Gastrocnemius medialis (tissue), 4 donors: Measurements from ENCODE around the gene PARP1. TPM values are rescaled to one million over a fixed set of nuclear protein-coding genes. Genes with fewer than 3 reads are reported as not detected.

Experiments used
- ATAC-seq, 2 donors: fragments of 150-250 bp; one replicate each; pipeline ENCODE4 v1.9.1; 2016
- DNase-seq, 2 donors: peaks; one replicate each; pipeline ENCODE4 v3.0.0-alpha.2; 2019
- H3K27ac ChIP-seq, 4 donors: fragments of 200-600 bp; sonication (generic); 1 replicate in 1 of 4; 2 replicates in 3 of 4; pipeline ENCODE4 v1.5.1; 2016 to 2018; ENCODE audit warnings: mild to moderate bottlenecking in 2 of 4, moderate library complexity in 1 of 4
- H3K27me3 ChIP-seq, 3 donors: fragments of 200-600 bp; sonication (generic) in 2 of 3; 1 replicate in 1 of 3; 2 replicates in 2 of 3; pipeline versions ENCODE4 v1.5.1 to v1.6.0; 2016 to 2019; ENCODE audit warnings: mild to moderate bottlenecking in 1 of 3, moderate library complexity in 1 of 3
- H3K36me3 ChIP-seq, 2 donors: fragments of 200-600 bp; sonication (generic) in 1 of 2; one replicate each; pipeline ENCODE4 v1.5.1; 2017 to 2018
- H3K4me1 ChIP-seq, 2 donors: fragments of 200-600 bp; sonication (generic) in 1 of 2; one replicate each; pipeline ENCODE4 v1.5.1; 2016 to 2017; ENCODE audit warnings: mild to moderate bottlenecking in 2 of 2
- H3K4me3 ChIP-seq, 4 donors: fragments of 200-600 bp; sonication (generic) in 3 of 4; 1 replicate in 1 of 4; 2 replicates in 3 of 4; pipeline ENCODE4 v1.5.1; 2016 to 2019; ENCODE audit warnings: mild to moderate bottlenecking in 2 of 4
- H3K9me3 ChIP-seq, 3 donors: fragments of 200-600 bp; sonication (generic) in 2 of 3; 1 replicate in 1 of 3; 2 replicates in 2 of 3; pipeline ENCODE4 v1.5.1; 2016 to 2019
- CTCF ChIP-seq, 5 experiments: fragments of 450-650 bp in 3 of 5; fragments of 200-600 bp in 2 of 5; sonication (generic) in 2 of 5; IDR thresholded peaks in 4 of 5; conservative IDR thresholded peaks in 1 of 5; 1 replicate in 4 of 5; 2 replicates in 1 of 5; pipeline ENCODE4 v1.5.1; 2016 to 2019; ENCODE audit warnings: antibody characterized with exemption in 5 of 5, mild to moderate bottlenecking in 3 of 5, moderate library complexity in 3 of 5
- POLR2A ChIP-seq, 2 donors: fragments of 450-650 bp; IDR thresholded peaks; one replicate each; pipeline ENCODE4 v1.6.1; 2017; ENCODE audit warnings: antibody characterized with exemption in 2 of 2, mild to moderate bottlenecking in 2 of 2, moderate library complexity in 2 of 2
- in situ Hi-C, 4 donors: fragments of 200-750 bp; cut with MboI; loops; one replicate each; pipeline versions ENCODE4 v1.15.0 to v1.8.0; 2017; ENCODE audit warnings: low sequenced_read_pairs in 4 of 4
- intact Hi-C: fragments of 100-400 bp; cut with DNase I; formaldehyde crosslinking; loops from one replicate; pipeline ENCODE4 v1.15.1; 2023; ENCODE audit warnings: low total_unique reads
- total RNA-seq, 4 donors: library from RNA; depleted of rRNA; stranded (reverse); fragments of >200 nt; gene quantifications; one replicate each; pipeline versions ENCODE4 v1.1.0 to v1.2.3, GENCODE V29; 2016

The PARP1 gene
- total RNA-seq, 4 donors from 2014 or later, result 63.8 to 117 (median 99.7) TPM

GRCh38 chr1:226394462-226394861 lies 13.4 kb downstream of the PARP1 start:
- Histone ChIP-seq H3K4me3 (no peak overlapping the region), H3K4me1 (peaks cover 20 to 21% of the 10 kb centered on the region in 2 donors), H3K27ac (no peak overlapping the region), H3K27me3 (no peaks in the 10 kb centered on the region), H3K9me3 (no peaks in the 10 kb centered on the region), H3K36me3 (peaks cover 0 to 17% of the 10 kb centered on the region in 2 donors)
- no peak for TF ChIP-seq POLR2A (IDR thresholded peaks at IDR 0.05)
- TF ChIP-seq CTCF (IDR thresholded peaks at IDR 0.05 in 4 of 5, conservative IDR thresholded peaks at IDR 0.05 in 1 of 5), result no peak
- DNase-seq (no peak), ATAC-seq (no peak)
- in situ Hi-C loops, result no loop called here
- intact Hi-C loops, result no loop called here

- Histone ChIP-seq H3K36me3 (peaks cover 0 to 50% of the 10 kb centered on the region in 2 donors), H3K4me1 (no peaks in the 10 kb centered on the region)
- ATAC-seq, result no peak
Observed at GRCh38 chr1:226390681-226391080, 17.2 kb downstream of the PARP1 start.

GRCh38 chr1:226388131-226388530 lies 19.8 kb downstream of the PARP1 start:
- Histone ChIP-seq H3K27me3 (no peaks in the 10 kb centered on the region), H3K4me1 (no peaks in the 10 kb centered on the region), H3K27ac (no peak overlapping the region), H3K9me3 (no peaks in the 10 kb centered on the region), H3K4me3 (no peak overlapping the region), H3K36me3 (peaks cover 3 to 76% of the 10 kb centered on the region in 2 donors)
- intact Hi-C loops (no loop called here), in situ Hi-C loops (no loop called here)
- TF ChIP-seq CTCF (IDR thresholded peaks at IDR 0.05 in 4 of 5, conservative IDR thresholded peaks at IDR 0.05 in 1 of 5) (no peak), POLR2A (IDR thresholded peaks at IDR 0.05) (no peak)
- DNase-seq, result no peak
- ATAC-seq, result no peak

More at GRCh38 chr1:226390681-226391080, 17.2 kb downstream of the PARP1 start:
- no peak overlapping the region for H3K27ac ChIP-seq
- in situ Hi-C loops, result no loop called here
- no peak overlapping the region for H3K4me3 ChIP-seq
- H3K27me3 ChIP-seq, result no peaks in the 10 kb centered on the region
- no peak for TF ChIP-seq POLR2A (IDR thresholded peaks at IDR 0.05)
- no peak for TF ChIP-seq CTCF (IDR thresholded peaks at IDR 0.05 in 4 of 5, conservative IDR thresholded peaks at IDR 0.05 in 1 of 5)
- intact Hi-C loops, result no loop called here
- no peak for DNase-seq
- no peaks in the 10 kb centered on the region for H3K9me3 ChIP-seq

- intact Hi-C loops (no loop called here), in situ Hi-C loops (no loop called here)
- Histone ChIP-seq H3K27ac (no peak overlapping the region), H3K36me3 (peaks cover 3 to 95% of the 10 kb centered on the region in 2 donors), H3K4me1 (no peaks in the 10 kb centered on the region), H3K9me3 (no peaks in the 10 kb centered on the region), H3K4me3 (no peak overlapping the region), H3K27me3 (no peaks in the 10 kb centered on the region)
- ATAC-seq, result no peak
- no peak for DNase-seq
- no peak for TF ChIP-seq CTCF (IDR thresholded peaks at IDR 0.05 in 4 of 5, conservative IDR thresholded peaks at IDR 0.05 in 1 of 5)
- no peak for TF ChIP-seq POLR2A (IDR thresholded peaks at IDR 0.05)
Observed at GRCh38 chr1:226384717-226385116, 23.2 kb downstream of the PARP1 start.

GRCh38 chr1:226384040-226384439 lies 23.9 kb downstream of the PARP1 start:
- Histone ChIP-seq H3K4me3 (no peak overlapping the region), H3K27ac (no peak overlapping the region), H3K36me3 (peaks cover 3 to 96% of the 10 kb centered on the region in 2 donors), H3K4me1 (no peaks in the 10 kb centered on the region), H3K27me3 (no peaks in the 10 kb centered on the region), H3K9me3 (no peaks in the 10 kb centered on the region)
- ATAC-seq (no peak), DNase-seq (no peak)
- in situ Hi-C loops, result no loop called here
- intact Hi-C loops, result no loop called here
- TF ChIP-seq POLR2A (IDR thresholded peaks at IDR 0.05), result no peak
